ENCODE data around the gene TSFM.
"Not testable (repeated sequence)": the region's sequence is repeated elsewhere in the genome, so short reads cannot be mapped to it uniquely, and the experiment has no call there.

The TSFM gene

GRCh38 chr12:57763881-57764661 lies 18.5 kb upstream of the TSFM start:
- no peak for DNase-seq (ENCODE audit: low read depth, low spot score)

- no peak for DNase-seq (ENCODE audit: low read depth, low spot score)
Observed at GRCh38 chr12:57764662-57765002, 18.0 kb upstream of the TSFM start.

DNA sequence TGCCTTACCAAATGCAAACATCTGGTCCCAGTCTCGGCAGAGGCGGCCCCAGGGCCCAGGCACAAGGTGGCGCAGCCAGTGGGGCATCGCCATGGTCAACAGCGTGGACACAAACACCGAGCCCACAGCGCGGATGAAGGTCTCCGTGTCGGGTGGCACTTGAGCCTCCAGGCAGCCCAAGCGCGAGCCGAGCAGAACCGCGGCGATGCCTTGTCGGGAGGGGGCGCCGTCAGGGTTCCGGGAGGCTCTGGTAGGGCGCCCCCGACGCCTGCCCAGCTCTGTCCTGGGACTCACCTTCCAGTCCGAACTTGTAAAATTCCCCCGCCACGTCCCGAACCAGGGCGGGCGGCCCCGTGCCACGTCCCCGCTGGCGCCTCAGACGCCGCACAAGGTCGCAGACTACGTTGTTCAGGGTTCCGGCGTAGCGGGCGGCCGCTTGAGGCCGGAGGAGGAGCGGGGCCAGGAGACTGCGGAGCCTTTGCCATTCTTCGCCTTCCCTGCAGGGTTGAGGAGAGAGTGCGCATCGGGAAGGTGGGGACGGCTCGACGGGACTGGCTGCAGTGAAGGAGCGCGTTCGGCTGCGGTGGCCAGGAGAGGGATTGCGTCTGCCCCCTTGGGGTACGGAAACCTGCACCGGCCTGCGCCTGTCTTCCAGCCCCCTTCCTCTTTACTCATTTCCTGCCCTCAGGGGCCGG lies 17.4 kb upstream of the TSFM start:
- no peak for DNase-seq (ENCODE audit: low read depth, low spot score)

GRCh38 chr12:57765698-57766463 lies 16.7 kb upstream of the TSFM start:
- no peak for DNase-seq (ENCODE audit: low read depth, low spot score)

- DNase-seq (ENCODE audit: low read depth, low spot score), result no peak
Observed at GRCh38 chr12:57766464-57767304, 15.9 kb upstream of the TSFM start, which contains the start of gene CYP27B1. Gene CYP27B1 (minus strand): TSS chr12:57767078. CDS start chr12:57767041, 37 bp downstream.

GRCh38 chr12:57767305-57767698 lies 15.3 kb upstream of the TSFM start:
- no peak for DNase-seq (ENCODE audit: low read depth, low spot score)

DNA sequence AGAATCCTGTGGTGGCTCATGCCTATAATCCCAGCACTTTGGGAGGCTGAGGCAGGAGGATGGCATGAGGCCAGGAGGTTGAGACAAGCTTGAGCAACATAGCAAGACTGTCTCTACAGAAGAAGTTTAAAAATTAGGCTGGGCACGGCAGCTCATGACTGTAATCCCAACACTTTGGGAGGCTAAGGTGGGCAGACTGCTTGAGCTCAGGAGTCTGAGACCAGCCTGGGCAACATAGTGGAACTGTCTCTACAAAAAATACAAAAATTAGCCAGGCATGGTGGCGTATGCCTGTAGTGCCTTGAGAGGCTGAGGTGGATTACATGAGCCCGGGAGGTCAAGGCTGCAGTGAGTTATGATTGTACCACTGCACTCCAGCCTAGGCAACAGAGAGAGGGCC lies 14.7 kb upstream of the TSFM start:
- DNase-seq (ENCODE audit: low read depth, low spot score), result no peak

- no peak for DNase-seq (ENCODE audit: low read depth, low spot score)
Observed at GRCh38 chr12:57769594-57769993, 13.0 kb upstream of the TSFM start.

- DNase-seq (ENCODE audit: low read depth, low spot score), result no peak
Observed at GRCh38 chr12:57770734-57771133, 11.9 kb upstream of the TSFM start.

GRCh38 chr12:57771236-57771872 lies 11.2 kb upstream of the TSFM start:
- peak; percentile 71 for DNase-seq (ENCODE audit: low read depth, low spot score)

DNA sequence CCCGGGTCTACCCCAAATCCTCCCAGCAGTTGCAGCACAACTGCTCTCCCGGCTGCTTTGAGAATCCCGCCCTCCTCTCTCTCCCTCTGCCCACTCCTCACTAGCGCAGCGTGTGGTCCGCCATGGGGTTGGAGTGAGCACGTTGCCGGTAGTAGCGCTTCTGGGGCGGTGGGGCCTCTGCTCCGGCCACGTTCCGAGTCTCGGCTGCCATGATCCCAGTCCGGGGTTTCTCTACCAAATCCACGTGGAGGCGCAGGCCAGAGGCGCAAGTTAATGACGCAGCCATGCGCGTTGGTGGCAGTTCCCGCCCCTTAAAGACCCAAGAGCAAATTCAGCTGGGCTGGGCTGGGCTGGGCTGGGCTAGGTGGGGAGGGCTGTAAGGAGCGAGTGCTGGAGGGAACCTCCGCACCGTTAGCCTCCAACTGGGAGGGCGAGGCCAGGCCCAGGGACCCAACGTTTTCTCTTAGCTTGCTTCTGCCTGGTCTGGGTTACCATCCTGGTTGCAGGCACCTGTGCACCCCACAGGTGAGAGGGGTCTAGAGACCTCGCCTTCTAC lies 10.6 kb upstream of the TSFM start, which contains the start of gene METTL1:
Gene METTL1, minus strand, starts transcription at position 233 of the 556 bp plus-strand sequence. Its CDS starts 22 bp downstream, at position 211.
- peak; percentile 94 for DNase-seq (ENCODE audit: low read depth, low spot score)

DNA sequence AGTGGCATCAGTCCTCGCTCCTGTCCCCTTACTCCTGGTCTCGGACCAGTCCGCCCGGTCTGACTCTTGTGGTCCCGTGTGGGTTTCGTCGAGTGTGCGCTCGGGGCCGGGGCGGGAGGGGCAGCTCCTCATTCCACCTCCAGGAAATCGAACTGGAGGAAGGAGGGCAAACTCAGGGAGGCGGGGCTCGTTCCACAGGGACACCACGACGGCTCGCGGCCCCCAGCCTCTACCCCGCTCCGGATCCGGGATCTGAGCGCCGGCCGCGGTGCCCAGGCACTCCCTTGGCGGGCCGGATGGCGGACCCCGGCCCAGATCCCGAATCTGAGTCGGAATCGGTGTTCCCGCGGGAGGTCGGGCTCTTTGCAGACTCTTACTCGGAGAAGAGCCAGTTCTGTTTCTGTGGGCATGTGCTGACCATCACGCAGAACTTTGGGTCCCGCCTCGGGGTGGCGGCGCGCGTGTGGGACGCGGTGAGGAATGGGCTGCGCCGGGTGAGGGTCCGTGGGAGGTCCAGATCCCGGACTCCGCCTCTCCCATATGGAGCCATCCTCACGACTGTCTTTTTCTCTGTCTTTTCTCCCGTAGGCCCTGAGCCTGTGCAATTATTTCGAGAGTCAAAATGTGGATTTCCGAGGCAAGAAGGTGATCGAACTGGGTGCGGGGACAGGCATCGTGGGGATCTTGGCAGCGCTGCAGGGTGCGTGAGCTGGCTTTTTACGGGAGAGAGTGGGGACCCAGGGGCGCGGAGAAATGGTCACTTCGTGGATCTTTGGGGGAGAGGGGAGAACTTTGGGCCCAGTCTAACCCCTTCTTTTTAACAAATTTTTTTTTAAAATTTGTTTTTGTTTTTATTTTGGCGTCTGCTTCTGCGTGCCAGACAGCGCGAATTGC lies 9.9 kb upstream of the TSFM start, which contains the start of gene EEF1AKMT3:
Gene EEF1AKMT3, plus strand, starts transcription at position 186 of the 894 bp plus-strand sequence. Its CDS starts 111 bp downstream, at position 297.
- no peak for DNase-seq (ENCODE audit: low read depth, low spot score)

DNA sequence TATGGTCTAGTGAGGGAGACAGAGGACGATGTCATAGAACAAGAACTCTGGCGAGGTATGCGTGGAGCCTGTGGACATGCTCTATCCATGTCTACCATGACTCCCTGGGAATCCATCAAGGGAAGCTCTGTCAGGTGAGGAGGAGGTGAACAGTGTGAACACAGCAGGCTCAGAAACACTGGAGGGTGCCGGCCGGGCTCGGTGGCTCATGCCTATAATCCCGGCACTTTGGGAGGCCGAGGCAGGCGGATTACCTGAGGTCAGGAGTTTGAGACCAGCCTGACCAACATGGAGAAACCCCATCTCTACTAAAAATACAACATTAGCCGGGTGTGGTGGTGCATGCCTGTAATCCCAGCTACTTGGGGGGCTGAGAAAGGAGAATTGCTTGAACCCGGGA lies 8.0 kb upstream of the TSFM start:
- DNase-seq (ENCODE audit: low read depth, low spot score), result not testable (repeated sequence)

DNA sequence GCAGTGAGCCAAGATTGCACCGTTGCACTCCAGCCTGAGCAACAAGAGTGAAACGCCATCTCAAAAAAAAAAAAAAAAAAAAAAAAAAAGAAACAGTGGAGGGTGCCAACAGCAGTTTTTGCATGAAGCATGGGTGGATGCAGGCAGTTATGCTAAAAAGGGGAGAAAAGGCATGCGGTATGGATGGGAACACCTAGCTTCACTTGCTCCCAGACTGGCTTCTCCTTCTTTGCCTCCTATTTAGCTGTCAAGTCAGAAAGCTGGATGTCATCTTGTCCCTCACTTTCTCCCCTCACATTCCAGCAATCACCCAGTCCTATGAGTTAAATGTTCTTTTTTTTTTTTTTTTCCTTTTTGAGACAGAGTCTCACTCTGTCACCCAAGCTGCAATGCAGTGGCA lies 7.5 kb upstream of the TSFM start:
- DNase-seq (ENCODE audit: low read depth, low spot score), result no peak

GRCh38 chr12:57775563-57776246 lies 6.9 kb upstream of the TSFM start:
- no peak for DNase-seq (ENCODE audit: low read depth, low spot score)

DNA sequence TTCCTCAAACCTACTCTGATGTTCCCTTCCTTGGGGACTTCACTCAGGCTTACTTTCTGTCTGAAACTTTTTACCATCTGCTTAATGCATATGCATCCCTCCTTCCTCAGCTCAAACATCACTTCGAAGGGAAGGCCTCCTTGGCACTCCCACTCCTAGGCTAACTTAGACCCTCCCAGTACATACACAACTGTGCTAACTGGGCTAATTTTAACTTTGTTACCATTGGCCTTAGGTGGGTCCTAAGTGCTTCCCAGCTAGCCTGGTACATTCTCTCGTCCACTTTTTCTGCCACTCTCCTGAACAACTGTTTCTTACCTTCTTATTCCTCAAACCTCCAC lies 6.4 kb upstream of the TSFM start:
- no peak for DNase-seq (ENCODE audit: low read depth, low spot score)

DNA sequence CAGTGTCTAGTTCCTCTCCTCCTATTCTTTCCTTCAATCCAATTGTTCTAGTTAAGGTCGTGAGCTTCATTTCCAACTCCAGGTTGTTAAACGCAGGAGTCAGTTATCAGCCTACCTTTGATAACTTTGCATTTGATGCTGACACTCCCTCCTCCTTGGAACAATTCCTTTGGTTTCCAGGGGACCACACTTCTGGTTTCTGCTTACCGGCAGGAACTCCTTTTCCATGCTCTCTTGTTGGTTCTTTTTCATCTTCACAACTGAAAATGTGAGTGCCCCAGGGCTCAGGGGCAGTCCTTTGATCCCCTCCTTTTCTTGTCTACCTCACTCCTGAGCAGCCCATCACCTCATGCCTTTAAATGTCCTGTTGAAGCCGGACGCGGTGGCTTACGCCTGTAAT lies 5.2 kb upstream of the TSFM start:
- no peak for DNase-seq (ENCODE audit: low read depth, low spot score)

DNA sequence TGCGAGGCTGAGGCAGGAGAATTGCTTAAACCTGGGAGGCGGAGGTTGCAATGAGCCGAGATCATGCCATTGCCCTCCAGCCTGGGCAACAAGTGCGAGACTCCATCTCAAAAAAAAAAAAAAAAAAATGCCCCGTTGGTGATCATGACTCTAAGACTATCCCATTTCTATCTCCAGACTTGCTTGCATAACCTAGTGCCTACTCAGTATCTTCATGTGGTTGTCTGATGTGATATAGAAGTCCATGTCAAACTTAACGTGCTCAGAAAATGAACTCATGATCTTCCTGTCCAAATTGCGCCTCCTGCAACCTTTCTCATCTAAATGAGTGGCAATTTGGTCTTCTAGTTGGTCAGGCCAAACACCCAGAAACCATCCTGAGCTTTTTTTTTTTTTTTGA lies 4.7 kb upstream of the TSFM start:
- DNase-seq (ENCODE audit: low read depth, low spot score), result no peak

DNA sequence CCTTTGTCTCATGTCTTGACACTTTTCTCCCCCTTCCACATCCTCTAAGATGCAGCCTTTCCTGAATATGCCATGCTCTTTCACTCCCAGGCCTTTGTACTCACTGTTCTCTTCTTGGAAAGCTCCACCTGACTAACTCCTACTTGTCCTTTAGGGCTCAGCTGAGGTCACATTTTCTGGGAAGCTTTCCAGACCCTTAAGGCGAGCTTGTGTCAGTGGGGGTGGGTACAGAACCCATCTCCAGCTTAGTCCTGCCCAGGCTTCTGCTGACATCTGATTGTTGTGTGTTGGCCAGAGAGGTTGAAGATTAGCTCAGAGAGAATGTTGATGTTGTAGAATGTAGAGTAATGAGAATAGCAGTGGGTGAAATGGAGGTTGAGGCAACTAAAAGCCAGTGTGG lies 2.9 kb upstream of the TSFM start:
- DNase-seq (ENCODE audit: low read depth, low spot score), result no peak

All from iPS DF 19.7 (cell line).